ENCODE results near the gene PNPLA3.
"Not testable (repeated sequence)": the region's sequence is repeated elsewhere in the genome, so short reads cannot be mapped to it uniquely, and the experiment has no call there.

- not testable (repeated sequence) for TF ChIP-seq CTCF (IDR thresholded peaks at IDR 0.05; ENCODE audit: low read depth, low read length, poor library complexity, severe bottlenecking); EZH2phosphoT487 (IDR thresholded peaks at IDR 0.05; ENCODE audit: borderline replicate concordance, low read length)
These were observed 20.6 kb upstream of the PNPLA3 start for GRCh38 chr22:43903033-43903432.
